HL-60 (cell line): ENCODE data around the gene ATF6.

ENCODE experiments used
- POLR2AphosphoS5 ChIP-seq: IDR thresholded peaks from 2 replicates; pipeline ENCODE4 v1.6.1; 2012; ENCODE audit warnings: low read depth
- SPI1 ChIP-seq: IDR thresholded peaks from 2 replicates; pipeline ENCODE4 v1.6.1; 2012; ENCODE audit warnings: low read depth, mild to moderate bottlenecking, borderline replicate concordance
- TF ChIP-seq, protein P1 (sequence below): IDR thresholded peaks from one replicate; pipeline ENCODE4 v1.5.1; 2011; ENCODE audit warnings: low read length, control low read depth, inconsistent platforms; ENCODE audit not compliant: insufficient read depth

DNA sequence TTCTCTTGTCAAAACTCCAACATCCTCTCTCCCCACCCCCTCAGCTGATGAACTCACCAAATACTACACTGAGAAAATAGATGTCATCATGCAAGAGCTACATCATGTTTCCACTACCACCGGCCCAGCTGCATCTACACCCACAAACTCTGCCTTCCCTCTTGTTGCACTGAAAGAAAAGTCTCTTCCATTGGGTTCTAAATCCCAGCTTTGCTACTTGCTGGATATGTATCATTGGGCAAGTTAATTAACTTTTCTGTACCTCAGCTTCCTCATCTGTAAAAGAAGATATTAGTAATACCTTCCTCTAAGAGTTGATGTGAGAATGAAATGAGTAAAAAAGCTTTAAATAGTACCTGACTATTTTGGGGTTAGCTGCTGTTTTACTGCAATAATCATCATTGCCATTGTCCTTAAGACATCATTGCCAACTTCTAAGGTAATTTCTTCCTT is 149.0 kb downstream of the ATF6 start:
- TF ChIP-seq, protein P1, sequence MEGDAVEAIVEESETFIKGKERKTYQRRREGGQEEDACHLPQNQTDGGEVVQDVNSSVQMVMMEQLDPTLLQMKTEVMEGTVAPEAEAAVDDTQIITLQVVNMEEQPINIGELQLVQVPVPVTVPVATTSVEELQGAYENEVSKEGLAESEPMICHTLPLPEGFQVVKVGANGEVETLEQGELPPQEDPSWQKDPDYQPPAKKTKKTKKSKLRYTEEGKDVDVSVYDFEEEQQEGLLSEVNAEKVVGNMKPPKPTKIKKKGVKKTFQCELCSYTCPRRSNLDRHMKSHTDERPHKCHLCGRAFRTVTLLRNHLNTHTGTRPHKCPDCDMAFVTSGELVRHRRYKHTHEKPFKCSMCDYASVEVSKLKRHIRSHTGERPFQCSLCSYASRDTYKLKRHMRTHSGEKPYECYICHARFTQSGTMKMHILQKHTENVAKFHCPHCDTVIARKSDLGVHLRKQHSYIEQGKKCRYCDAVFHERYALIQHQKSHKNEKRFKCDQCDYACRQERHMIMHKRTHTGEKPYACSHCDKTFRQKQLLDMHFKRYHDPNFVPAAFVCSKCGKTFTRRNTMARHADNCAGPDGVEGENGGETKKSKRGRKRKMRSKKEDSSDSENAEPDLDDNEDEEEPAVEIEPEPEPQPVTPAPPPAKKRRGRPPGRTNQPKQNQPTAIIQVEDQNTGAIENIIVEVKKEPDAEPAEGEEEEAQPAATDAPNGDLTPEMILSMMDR: no peak
- TF ChIP-seq POLR2AphosphoS5 (no peak), SPI1 (no peak)
